Pancreas (tissue), 10 donors: ENCODE results near the gene CREBRF. TPM values are rescaled to one million over a fixed set of nuclear protein-coding genes. Genes with fewer than 3 reads are reported as not detected.
A peak's percentile ranks its signal among the peaks of the same experiment; 100 is the strongest.

Experiments
- ATAC-seq, 4 donors: fragments of 200-7000 bp; cut with Tn5 transposase; one replicate each; pipeline versions ENCODE4 v1.8.0 to v1.9.1; 2020; ENCODE audit warnings: mild to moderate bottlenecking in 4 of 4, moderate library complexity in 4 of 4
- DNase-seq, 6 donors: peaks; one replicate each; pipeline ENCODE4 v3.0.0-alpha.2; 2020
- FAIRE-seq: peaks from 2 replicates; lab custom pipeline; 2012; peaks lifted over from hg19 to GRCh38; lab: Jason Lieb, UNC
- H3K27ac ChIP-seq, 4 donors: fragments of 200-600 bp; sonication (generic); 1 replicate in 3 of 4; 2 replicates in 1 of 4; pipeline versions ENCODE4 v1.5.0 to v1.8.0; 2020
- H3K27me3 ChIP-seq, 4 donors: fragments of 200-600 bp; one replicate each; pipeline ENCODE4 v1.8.0; 2021
- H3K36me3 ChIP-seq, 3 donors: fragments of 200-600 bp; sonication (generic) in 1 of 3; one replicate each; pipeline versions ENCODE4 v1.5.0 to v1.8.0; 2020 to 2021
- H3K4me1 ChIP-seq, 3 donors: fragments of 200-600 bp; one replicate each; pipeline ENCODE4 v1.8.0; 2021
- H3K4me3 ChIP-seq, 4 donors: fragments of 200-600 bp; sonication (generic) in 2 of 4; one replicate each; pipeline versions ENCODE4 v1.5.0 to v1.8.0; 2020 to 2021
- H3K9me3 ChIP-seq, 4 donors: fragments of 200-600 bp; one replicate each; pipeline ENCODE4 v1.8.0; 2021
- WGBS, 2 donors: extraction: QIAGEN DNeasy Blood & Tissue Kit; methylation state at CpG; one replicate each; pipeline ENCODE4 v1.1.7; 2013; 5-methylcytosine and 5-hydroxymethylcytosine counted together
- intact Hi-C, 3 donors: fragments of 100-400 bp; cut with DNase I; formaldehyde crosslinking; loops; one replicate each; pipeline versions ENCODE4 v1.11.1 to v1.14.2; 2022
- polyA plus RNA-seq, 2 donors: library from polyadenylated mRNA; stranded (reverse); fragments of 200-250 nt; gene quantifications; one replicate each; pipeline ENCODE4 v1.2.3, GENCODE V29; 2013
- total RNA-seq, 6 donors: library from RNA; stranded (reverse); fragmentation: NEBNext Ultra II Directional in 4 of 6; extraction: Animal tissue kit (Norgen Biotek cat#: 25700) in 4 of 6; gene quantifications; one replicate each; pipeline versions ENCODE4 v1.2.1 to v1.2.4, GENCODE V29; 2021 to 2023
- TF ChIP-seq, protein P1 (sequence below), 4 donors: fragments of 200-600 bp; sonication (generic) in 3 of 4; IDR thresholded peaks; one replicate each; pipeline versions ENCODE4 v1.5.0 to v1.8.0; 2021; ENCODE audit warnings: antibody characterized with exemption in 4 of 4
- donor health status: healthy with polysubstance abuse.
- donor health status: DM: no; HTN: no; CAD: no; lungs with moderate emphysema.
- donor health status: DM: no; HTN: no; CAD: no.
- donor health status: control.
- donor health status: control.
- donor health status: Bipolar disorder and iron deficiency.
- donor health status: DM: yes; HTN: yes; CAD: no.
- donor health status: DM: no; HTN: no; CAD: no.
- donor health status: DM: no; HTN: no; CAD: no.
- donor health status: DM: yes; HTN: yes; CAD: no.

Gene CREBRF, protein sequence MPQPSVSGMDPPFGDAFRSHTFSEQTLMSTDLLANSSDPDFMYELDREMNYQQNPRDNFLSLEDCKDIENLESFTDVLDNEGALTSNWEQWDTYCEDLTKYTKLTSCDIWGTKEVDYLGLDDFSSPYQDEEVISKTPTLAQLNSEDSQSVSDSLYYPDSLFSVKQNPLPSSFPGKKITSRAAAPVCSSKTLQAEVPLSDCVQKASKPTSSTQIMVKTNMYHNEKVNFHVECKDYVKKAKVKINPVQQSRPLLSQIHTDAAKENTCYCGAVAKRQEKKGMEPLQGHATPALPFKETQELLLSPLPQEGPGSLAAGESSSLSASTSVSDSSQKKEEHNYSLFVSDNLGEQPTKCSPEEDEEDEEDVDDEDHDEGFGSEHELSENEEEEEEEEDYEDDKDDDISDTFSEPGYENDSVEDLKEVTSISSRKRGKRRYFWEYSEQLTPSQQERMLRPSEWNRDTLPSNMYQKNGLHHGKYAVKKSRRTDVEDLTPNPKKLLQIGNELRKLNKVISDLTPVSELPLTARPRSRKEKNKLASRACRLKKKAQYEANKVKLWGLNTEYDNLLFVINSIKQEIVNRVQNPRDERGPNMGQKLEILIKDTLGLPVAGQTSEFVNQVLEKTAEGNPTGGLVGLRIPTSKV
- total RNA-seq = 10 to 100 TPM in 5 of 6 donors, 1 to 10 TPM in 1; 8.9 to 21.4 (median 11.5) TPM
- polyA plus RNA-seq = 1 to 10 TPM; 3.6 to 4.2 TPM

DNA sequence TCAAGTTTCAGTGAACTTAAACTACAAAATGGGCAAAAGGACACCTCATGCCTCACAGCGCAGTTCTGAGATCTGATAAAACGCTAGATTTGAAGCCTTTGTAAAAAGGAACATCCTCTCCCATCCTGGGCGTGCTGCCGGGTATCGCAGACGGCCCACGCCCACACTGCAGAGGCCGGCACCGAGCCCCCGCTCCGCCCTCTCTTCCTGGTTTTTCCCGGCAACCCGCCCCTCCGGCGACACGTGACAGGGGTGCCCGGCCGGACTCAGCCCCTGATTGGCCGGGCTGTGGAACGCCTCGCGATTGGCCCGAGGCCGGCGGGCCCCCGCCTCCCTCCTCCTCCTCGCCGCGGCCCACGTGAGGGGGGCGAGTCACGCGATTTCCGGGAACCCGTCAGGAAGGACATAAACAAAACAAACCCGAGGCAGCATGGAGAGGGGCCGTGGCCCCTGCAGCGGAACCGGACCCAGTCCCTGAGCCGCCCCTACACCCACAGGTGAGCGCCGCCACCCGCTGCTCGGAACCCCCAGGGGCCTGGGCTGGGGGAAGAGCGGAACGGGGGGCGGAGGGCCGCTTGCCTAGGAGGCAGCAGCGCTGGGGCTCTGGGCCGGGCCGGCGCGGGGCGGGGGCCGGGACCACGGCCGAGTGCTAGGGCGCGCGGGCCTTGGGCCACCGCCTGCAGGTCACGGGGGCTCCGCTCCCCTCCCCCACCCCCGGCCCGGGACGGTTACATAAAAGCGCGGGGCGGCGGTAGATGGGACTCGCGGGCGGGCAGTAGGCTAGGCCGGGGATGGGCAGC, at the start of gene CREBRF:
CREBRF (plus strand) TSS at position 370 of the 800 bp plus-strand sequence. CDS start 24,424 bp downstream, outside the sequence.
- Histone ChIP-seq H3K9me3 (no peaks in the 10 kb centered on the region), H3K36me3 (no peaks in the 10 kb centered on the region), H3K4me1 (peaks cover 0 to 13% (median 6%) of the 10 kb centered on the region in 3 donors), H3K4me3 (peak within 1 kb of the TSS; percentile 95 to 100 (median 99)), H3K27me3 (no peaks in the 10 kb centered on the region), H3K27ac (peak within 1 kb of the TSS; percentile 91 to 100 (median 98))
- DNase-seq = peak; percentile 97 to 98 (median 97)
- peak; percentile 39 for FAIRE-seq
- ATAC-seq = peak; percentile 80 to 90 (median 88)
- 0 to 1% methylated on average over 56 to 74 of the region's 74 CpGs for WGBS, 2 donors
- TF ChIP-seq, protein P1, sequence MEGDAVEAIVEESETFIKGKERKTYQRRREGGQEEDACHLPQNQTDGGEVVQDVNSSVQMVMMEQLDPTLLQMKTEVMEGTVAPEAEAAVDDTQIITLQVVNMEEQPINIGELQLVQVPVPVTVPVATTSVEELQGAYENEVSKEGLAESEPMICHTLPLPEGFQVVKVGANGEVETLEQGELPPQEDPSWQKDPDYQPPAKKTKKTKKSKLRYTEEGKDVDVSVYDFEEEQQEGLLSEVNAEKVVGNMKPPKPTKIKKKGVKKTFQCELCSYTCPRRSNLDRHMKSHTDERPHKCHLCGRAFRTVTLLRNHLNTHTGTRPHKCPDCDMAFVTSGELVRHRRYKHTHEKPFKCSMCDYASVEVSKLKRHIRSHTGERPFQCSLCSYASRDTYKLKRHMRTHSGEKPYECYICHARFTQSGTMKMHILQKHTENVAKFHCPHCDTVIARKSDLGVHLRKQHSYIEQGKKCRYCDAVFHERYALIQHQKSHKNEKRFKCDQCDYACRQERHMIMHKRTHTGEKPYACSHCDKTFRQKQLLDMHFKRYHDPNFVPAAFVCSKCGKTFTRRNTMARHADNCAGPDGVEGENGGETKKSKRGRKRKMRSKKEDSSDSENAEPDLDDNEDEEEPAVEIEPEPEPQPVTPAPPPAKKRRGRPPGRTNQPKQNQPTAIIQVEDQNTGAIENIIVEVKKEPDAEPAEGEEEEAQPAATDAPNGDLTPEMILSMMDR (IDR thresholded peaks at IDR 0.05) = no peak
- intact Hi-C loops = no loop called here

GRCh38 chr5:173010021-173010420, 46.1 kb upstream of the CREBRF start:
- Histone ChIP-seq H3K4me1 (peaks cover 0 to 9% (median 0%) of the 10 kb centered on the region in 3 donors), H3K36me3 (no peaks in the 10 kb centered on the region), H3K4me3 (no peak overlapping the region), H3K9me3 (no peaks in the 10 kb centered on the region), H3K27ac (no peak overlapping the region), H3K27me3 (no peaks in the 10 kb centered on the region)
- FAIRE-seq (no peak), ATAC-seq (no peak), DNase-seq (no peak)
- 78 to 83% methylated on average over 6 of the region's 6 CpGs for WGBS, 2 donors
- intact Hi-C loops = no loop called here
- TF ChIP-seq, protein P1 (IDR thresholded peaks at IDR 0.05) = no peak

DNA sequence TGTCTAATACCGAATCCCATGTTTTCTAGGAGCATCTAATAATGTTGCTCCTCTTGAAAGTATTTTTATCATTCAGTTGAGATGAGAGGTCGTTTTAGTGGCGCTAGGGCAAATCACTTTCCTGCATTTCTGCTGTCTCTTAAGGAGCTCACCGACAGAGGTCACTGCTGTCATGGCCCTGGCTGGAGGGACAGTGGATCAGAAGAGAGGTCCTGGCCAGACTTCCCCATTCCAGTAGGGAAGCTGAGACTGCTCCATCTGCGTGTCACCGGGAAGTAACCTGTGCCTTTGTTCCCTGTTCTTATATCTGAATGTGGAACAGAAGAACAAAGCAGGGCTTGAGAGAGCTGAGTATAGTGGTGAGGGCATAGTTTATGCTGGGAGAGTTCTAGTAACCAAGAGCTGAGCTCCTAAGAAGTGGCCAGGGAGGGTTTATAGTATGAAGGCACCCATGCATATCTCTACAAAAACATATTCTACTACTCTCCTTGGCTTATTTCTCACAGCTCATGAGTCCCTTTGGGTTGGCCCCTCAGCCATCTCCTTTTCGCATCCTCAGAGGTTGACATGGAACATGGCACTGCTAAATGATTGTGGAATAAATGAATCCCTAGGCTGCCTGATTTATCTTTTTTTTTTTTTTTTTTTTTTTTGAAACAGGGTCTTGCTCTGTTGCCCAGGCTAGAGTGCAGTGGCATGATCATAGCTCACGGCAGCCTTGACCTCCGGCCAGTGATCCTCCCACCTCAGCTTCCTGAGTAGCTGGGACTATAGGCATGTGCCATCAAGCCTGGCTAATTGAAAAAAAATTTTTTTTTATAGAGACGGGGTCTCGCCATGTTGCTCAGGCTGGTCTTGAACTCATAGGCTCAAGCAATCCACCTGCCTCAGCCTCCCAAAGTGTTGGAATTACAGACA, 45.3 kb upstream of the CREBRF start:
- FAIRE-seq = no peak

More for the DNA sequence above, 45.3 kb upstream of the CREBRF start:
- intact Hi-C loops = no loop called here
- TF ChIP-seq, protein P1 (IDR thresholded peaks at IDR 0.05) = peak in 2 of 4 donors; percentile 23 to 27
- Histone ChIP-seq H3K36me3 (no peaks in the 10 kb centered on the region), H3K4me1 (peaks cover 3 to 11% (median 5%) of the 10 kb centered on the region in 3 donors), H3K27me3 (no peaks in the 10 kb centered on the region), H3K4me3 (no peak overlapping the region), H3K27ac (peak overlapping the region in 2 of 4 donors; percentile 31 to 44), H3K9me3 (no peaks in the 10 kb centered on the region)
- ATAC-seq (peak; percentile 47 to 90 (median 83)), DNase-seq (peak in 3 of 6 donors; percentile 27 to 66 (median 41))
- 59 to 60% methylated on average over 11 of the region's 11 CpGs for WGBS, 2 donors
